GM23338 (cell line): ENCODE measurements around the gene RNF17. TPM values are rescaled to one million over a fixed set of nuclear protein-coding genes. Genes with fewer than 3 reads are reported as not detected.
"Not testable (repeated sequence)": the region's sequence is repeated elsewhere in the genome, so short reads cannot be mapped to it uniquely, and the experiment has no call there.

Source experiments
- ATAC-seq: fragments of 200-7000 bp; cut with Tn5 transposase; 3 replicates; pipeline ENCODE4 v1.9.1; 2020
- DNase-seq: peaks from one replicate; pipeline ENCODE4 v3.0.0-alpha.2; 2015; ENCODE audit warnings: low spot score
- H2AFZ ChIP-seq: fragments of 200-600 bp; sonication (generic); 2 replicates; pipeline ENCODE4 v1.8.0; 2016; ENCODE audit warnings: antibody characterized with exemption, mild to moderate bottlenecking, moderate library complexity
- H3F3A ChIP-seq: fragments of 200-600 bp; sonication (generic); replicated peaks from 2 replicates; pipeline ENCODE4 v1.8.0; 2017; ENCODE audit warnings: antibody characterized with exemption, mixed run types, low read depth
- H3K27ac ChIP-seq: fragments of 200-600 bp; sonication (generic); 2 replicates; pipeline ENCODE4 v1.6.1; 2016; ENCODE audit warnings: low read depth
- H3K27me3 ChIP-seq: fragments of 200-600 bp; sonication (generic); 2 replicates; pipeline ENCODE4 v1.8.0; 2016; ENCODE audit warnings: mild to moderate bottlenecking, mixed run types, moderate library complexity; ENCODE audit not compliant: insufficient read depth
- H3K36me3 ChIP-seq: fragments of 200-600 bp; sonication (generic); 2 replicates; pipeline ENCODE4 v1.8.0; 2016; ENCODE audit warnings: mild to moderate bottlenecking; ENCODE audit not compliant: insufficient read depth
- H3K4me1 ChIP-seq: fragments of 200-600 bp; sonication (generic); 2 replicates; pipeline ENCODE4 v1.8.0; 2016; ENCODE audit warnings: mild to moderate bottlenecking, moderate library complexity; ENCODE audit not compliant: insufficient read depth
- H3K4me2 ChIP-seq: fragments of 200-600 bp; sonication (generic); 2 replicates; pipeline ENCODE4 v1.7.1; 2017; ENCODE audit warnings: mixed run types
- H3K4me3 ChIP-seq: fragments of 200-600 bp; sonication (generic); 2 replicates; pipeline ENCODE4 v1.6.1; 2016; ENCODE audit warnings: mixed run types
- H3K79me2 ChIP-seq: fragments of 200-600 bp; sonication (generic); replicated peaks from 2 replicates; pipeline ENCODE4 v1.8.0; 2017; ENCODE audit warnings: mild to moderate bottlenecking; ENCODE audit not compliant: insufficient read depth
- H3K9me2 ChIP-seq: fragments of 200-600 bp; sonication (generic); 2 replicates; pipeline ENCODE4 v1.8.0; 2017; ENCODE audit not compliant: insufficient read depth
- H4K20me1 ChIP-seq: fragments of 200-600 bp; sonication (generic); replicated peaks from 2 replicates; pipeline ENCODE4 v1.8.0; 2017; ENCODE audit warnings: mild to moderate bottlenecking; ENCODE audit not compliant: insufficient read depth
- H3K27ac Mint-ChIP-seq: 2 replicates; pipeline ENCODE4 v1.8.0; 2020; ENCODE audit warnings: inconsistent platforms, mild to moderate bottlenecking, moderate library complexity, mixed read lengths
- H3K27me3 Mint-ChIP-seq: 3 replicates; pipeline ENCODE4 v1.8.0; 2022; ENCODE audit warnings: low read depth, mild to moderate bottlenecking, moderate library complexity, mixed read lengths, inconsistent platforms; ENCODE audit not compliant: insufficient read depth, poor library complexity
- H3K36me3 Mint-ChIP-seq: 3 replicates; pipeline ENCODE4 v1.8.0; 2021; ENCODE audit warnings: low read depth, mild to moderate bottlenecking, inconsistent platforms, moderate library complexity, mixed read lengths
- H3K4me1 Mint-ChIP-seq: 3 replicates; pipeline ENCODE4 v1.8.0; 2020; ENCODE audit warnings: mild to moderate bottlenecking, inconsistent platforms, mixed read lengths
- H3K4me3 Mint-ChIP-seq: 3 replicates; pipeline ENCODE4 v1.8.0; 2021; ENCODE audit warnings: moderate library complexity, mild to moderate bottlenecking, inconsistent platforms, mixed read lengths
- H3K9me3 Mint-ChIP-seq: 3 replicates; pipeline ENCODE4 v1.8.0; 2020; ENCODE audit warnings: moderate library complexity, mild to moderate bottlenecking, inconsistent platforms, mixed read lengths
- CTCF ChIP-seq, 2 experiments: fragments of 200-600 bp in 1 of 2; sonication (generic) in 1 of 2; conservative IDR thresholded peaks; 2 replicates each; pipeline versions ENCODE4 v1.5.1 to v1.6.1; 2016 to 2017; ENCODE audit warnings: antibody characterized with exemption in 2 of 2, low read depth in 2 of 2, mild to moderate bottlenecking in 2 of 2, moderate library complexity in 1 of 2
- ETS1 ChIP-seq: IDR thresholded peaks from 2 replicates; pipeline ENCODE4 v1.6.1; 2016; ENCODE audit warnings: antibody characterized with exemption
- ZNF462 ChIP-seq: fragments of 250-450 bp; sonication (Bioruptor Pico); IDR thresholded peaks from 2 replicates; pipeline ENCODE4 v1.5.0; 2020; ENCODE audit warnings: mild to moderate bottlenecking, moderate library complexity
- polyA plus RNA-seq: library from polyadenylated mRNA; unstranded; fragments of >200 nt; fragmentation: Nextera tagmentation; extraction: Ambion mirVana; gene quantifications from 2 replicates; pipeline ENCODE4 v1.2.1, GENCODE V29; 2016
- total RNA-seq: library from RNA; depleted of rRNA; stranded (reverse); fragments of >200 nt; shearing (Covaris generic); gene quantifications from 2 replicates; pipeline ENCODE4 v1.2.3, GENCODE V29; 2014

RNF17 gene
- total and polyA plus RNA-seq, 2 experiments from 2014 or later, result 0.16 TPM; not detected in 1

- no peak for TF ChIP-seq ZNF462 (CRISPR knock-in tag)
These were observed 38.6 kb upstream of the RNF17 start (continued) for GRCh38 chr13:24725379-24725778.

DNA sequence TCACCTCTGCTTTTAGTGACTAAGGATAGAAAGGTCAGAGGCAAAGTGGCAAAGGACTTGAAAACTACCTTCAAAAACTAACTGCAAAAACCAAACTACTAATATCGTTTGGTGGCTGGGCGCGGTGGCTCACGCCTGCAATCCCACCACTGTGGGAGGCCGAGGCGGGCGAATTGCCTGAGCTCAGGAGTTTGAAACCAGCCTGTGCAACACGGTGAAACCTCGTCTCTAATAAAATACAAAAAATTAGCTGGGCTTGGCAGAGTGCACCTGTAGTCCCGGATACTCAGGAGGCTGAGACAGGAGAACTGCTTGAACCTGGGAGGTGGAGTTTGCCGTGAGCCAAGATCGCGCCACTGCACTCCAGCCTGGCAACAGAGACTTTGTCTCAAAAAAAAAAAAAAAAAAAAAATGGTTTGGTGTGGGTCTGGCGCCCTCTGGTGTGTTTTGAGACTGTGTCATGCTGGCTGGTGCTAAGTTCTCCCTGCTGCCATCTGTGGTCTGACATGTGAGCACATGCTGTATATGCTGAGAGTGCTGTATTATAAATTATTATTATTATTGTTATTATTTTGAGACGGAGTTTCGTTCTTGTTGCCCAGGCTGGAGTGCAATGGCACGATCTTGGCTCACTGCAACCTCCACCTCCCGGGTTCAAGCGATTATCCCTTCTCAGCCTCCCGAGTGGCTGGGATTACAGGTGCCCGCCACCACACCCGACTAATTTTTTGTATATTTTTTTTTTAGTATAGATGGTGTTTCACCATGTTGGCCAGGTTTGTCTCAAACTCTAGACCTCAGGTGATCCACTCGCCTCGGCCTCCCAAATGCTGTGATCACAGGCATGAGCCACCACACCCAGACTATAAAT, 36.0 kb upstream of the RNF17 start:
- Histone ChIP-seq H3K27ac (no peak overlapping the region), H3K9me2 (no peaks in the 10 kb centered on the region), H3K4me3 (no peak overlapping the region), H3K79me2 (no peaks in the 10 kb centered on the region), H2AFZ (0 out of 2 replicates have a peak overlapping the region, but pooled peaks have one; percentile 63), H3K4me2 (no peak overlapping the region), H3K4me1 (no peaks in the 10 kb centered on the region), H4K20me1 (no peaks in the 10 kb centered on the region), H3K36me3 (no peaks in the 10 kb centered on the region), H3F3A (no peaks in the 10 kb centered on the region), H3K27me3 (no peaks in the 10 kb centered on the region)
- Mint-ChIP-seq H3K27ac (no peak overlapping the region), H3K9me3 (peaks cover 20% of the 10 kb centered on the region), H3K36me3 (peaks cover 4% of the 10 kb centered on the region; the same call in 1 of the 3 replicates), H3K4me3 (no peak overlapping the region), H3K4me1 (no peaks in the 10 kb centered on the region), H3K27me3 (no peaks in the 10 kb centered on the region)
- DNase-seq (peak; percentile 90), ATAC-seq (peak; percentile 99)
- TF ChIP-seq CTCF (conservative IDR thresholded peaks at IDR 0.05; ENCODE audit: low read depth in 2 of 2) (peak; percentile 79 to 87), ETS1 (no peak)

- not testable (repeated sequence) for H3K4me2 ChIP-seq, H3K27me3 ChIP-seq, H3K4me3 ChIP-seq, H3K4me1 Mint-ChIP-seq, H2AFZ ChIP-seq, DNase-seq, H3K27ac ChIP-seq, H3K4me3 Mint-ChIP-seq, ATAC-seq, H3F3A ChIP-seq, H3K27me3 Mint-ChIP-seq, H3K27ac Mint-ChIP-seq, H3K36me3 Mint-ChIP-seq, H4K20me1 ChIP-seq, H3K4me1 ChIP-seq, H3K36me3 ChIP-seq, H3K79me2 ChIP-seq, H3K9me2 ChIP-seq
- peaks cover 20% of the 10 kb centered on the region for H3K9me3 Mint-ChIP-seq
These were observed 32.9 kb upstream of the RNF17 start for GRCh38 chr13:24730873-24731567.
